ENCODE results near the gene HCRTR1.
A peak's percentile ranks its signal among the peaks of the same experiment; 100 is the strongest.
"Not testable (repeated sequence)": the region's sequence is repeated elsewhere in the genome, so short reads cannot be mapped to it uniquely, and the experiment has no call there.

The HCRTR1 gene

DNA sequence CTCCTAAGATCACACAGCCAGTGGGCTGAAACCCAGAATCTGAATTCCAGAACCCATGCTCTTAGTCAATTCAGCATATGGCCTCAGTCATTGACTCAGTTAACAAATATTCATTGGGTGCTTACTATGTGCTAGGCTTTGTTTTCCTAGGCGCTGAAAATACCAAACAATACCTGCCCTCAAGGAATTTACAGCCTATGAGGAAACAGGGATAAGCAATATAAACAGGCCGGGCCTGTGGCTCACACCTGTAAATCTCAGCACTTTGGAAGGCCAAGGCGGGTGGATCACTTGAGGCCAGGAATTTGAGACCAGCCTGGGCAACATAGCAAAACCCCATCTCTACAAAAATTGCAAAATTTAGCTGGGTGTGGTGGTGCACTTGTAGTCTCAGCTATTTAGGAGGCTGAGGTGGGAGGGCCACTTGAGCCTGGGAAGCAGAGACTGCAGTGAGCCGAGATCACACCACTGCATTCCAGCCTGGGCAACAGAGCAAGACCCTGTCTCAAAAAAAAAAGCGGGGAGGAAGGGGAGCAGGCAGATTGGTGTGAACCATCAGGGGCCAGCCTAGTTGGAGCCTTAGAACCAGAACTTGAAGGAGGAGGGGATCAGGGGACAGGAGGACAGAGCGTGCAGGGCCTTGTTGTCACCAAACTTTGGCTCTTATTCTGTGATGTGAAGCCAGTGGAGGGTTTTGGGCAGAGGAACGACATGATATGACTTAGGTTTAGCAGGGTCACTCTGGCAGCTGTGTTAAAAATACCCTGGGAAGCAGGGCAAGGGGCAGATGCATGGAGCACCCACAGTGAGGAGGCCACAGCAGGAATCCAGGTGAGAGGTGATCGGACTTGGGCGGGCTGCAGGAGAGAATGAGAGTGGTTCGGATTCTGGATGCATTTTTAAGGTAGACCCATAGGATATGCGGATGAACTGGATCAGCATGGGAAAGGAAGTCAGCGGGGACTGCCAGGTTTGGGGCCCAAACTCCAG, 35.4 kb upstream of the HCRTR1 start:
- DNase-seq (ENCODE audit: low read depth in 1 of 2, low spot score in 1 of 2), result no peak

- DNase-seq (ENCODE audit: low read depth in 1 of 2, low spot score in 1 of 2), result no peak
These were observed 34.2 kb upstream of the HCRTR1 start for GRCh38 chr1:31583082-31583994.

DNA sequence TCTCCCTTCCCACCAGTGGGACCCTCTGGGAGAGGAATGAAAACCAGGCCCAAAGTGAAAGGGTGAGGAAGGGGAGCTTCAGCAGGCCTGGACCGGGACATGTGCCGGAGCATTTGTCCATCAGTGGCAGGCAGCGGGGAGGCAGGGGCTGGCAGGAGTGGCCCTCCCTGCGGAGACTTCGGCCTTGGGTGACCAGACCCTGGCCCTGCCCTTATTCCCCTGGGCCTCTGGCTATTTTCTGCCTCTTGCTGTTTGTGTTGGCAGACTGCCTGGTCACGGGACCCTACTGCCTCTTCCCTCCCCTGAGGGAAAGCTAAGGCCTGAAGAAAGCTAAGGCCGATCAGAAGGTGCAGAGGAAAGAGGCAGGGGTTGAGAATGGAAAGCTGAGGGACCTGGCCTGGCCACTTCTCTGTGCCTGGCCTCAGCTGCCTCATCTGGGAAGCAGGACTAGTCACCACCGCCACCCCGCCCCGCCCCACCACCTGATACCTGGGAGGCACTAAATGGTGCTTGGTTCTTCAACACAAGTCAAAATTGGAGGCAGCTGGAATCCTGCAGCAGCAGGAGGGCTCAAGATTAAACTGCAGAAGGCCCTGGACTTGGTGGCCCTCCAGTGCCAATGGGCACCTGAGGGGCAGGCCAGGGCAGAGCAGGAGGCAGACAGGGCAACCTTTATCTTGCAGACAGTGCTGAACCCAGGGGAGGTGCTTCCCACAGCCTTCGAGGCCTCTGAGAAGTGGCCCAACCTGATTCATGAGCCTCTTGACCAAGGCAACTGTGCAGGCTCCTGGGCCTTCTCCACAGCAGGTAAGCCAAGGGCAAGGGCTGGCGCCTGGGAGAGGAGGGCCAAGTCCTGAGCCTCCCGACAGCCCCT, 33.3 kb upstream of the HCRTR1 start:
- DNase-seq (ENCODE audit: low read depth in 1 of 2, low spot score in 1 of 2), result no peak

- no peak for DNase-seq (ENCODE audit: low read depth in 1 of 2, low spot score in 1 of 2)
These were observed 32.4 kb upstream of the HCRTR1 start for GRCh38 chr1:31584869-31585735.

DNA sequence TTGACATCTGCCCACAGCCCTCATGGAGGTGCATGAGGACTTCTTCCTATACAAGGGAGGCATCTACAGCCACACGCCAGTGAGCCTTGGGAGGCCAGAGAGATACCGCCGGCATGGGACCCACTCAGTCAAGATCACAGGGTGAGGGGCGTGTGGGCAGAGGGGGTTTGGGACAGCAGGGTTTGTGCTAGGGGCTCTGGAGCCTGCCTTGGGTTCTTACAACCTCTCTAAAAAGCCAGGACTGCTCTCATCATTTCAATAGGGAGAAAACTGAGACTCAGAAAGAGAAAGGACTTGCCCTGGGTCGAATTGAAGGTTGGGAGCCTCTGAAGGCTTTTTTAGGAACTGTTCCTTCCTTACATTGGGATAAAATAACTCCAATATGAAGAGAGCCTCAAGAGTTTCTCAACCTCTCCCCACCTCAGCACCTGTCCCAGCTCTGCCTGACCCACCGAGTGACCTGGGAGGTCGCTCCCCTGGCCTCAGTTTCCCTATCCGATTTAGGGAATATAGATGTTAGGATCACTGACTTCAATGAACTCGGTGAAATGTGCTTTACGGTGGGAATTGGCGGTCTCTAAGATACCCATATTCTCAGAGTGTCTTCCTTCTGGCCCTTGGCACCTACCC, 31.6 kb upstream of the HCRTR1 start:
- DNase-seq (ENCODE audit: low read depth in 1 of 2, low spot score in 1 of 2), result no peak

DNA sequence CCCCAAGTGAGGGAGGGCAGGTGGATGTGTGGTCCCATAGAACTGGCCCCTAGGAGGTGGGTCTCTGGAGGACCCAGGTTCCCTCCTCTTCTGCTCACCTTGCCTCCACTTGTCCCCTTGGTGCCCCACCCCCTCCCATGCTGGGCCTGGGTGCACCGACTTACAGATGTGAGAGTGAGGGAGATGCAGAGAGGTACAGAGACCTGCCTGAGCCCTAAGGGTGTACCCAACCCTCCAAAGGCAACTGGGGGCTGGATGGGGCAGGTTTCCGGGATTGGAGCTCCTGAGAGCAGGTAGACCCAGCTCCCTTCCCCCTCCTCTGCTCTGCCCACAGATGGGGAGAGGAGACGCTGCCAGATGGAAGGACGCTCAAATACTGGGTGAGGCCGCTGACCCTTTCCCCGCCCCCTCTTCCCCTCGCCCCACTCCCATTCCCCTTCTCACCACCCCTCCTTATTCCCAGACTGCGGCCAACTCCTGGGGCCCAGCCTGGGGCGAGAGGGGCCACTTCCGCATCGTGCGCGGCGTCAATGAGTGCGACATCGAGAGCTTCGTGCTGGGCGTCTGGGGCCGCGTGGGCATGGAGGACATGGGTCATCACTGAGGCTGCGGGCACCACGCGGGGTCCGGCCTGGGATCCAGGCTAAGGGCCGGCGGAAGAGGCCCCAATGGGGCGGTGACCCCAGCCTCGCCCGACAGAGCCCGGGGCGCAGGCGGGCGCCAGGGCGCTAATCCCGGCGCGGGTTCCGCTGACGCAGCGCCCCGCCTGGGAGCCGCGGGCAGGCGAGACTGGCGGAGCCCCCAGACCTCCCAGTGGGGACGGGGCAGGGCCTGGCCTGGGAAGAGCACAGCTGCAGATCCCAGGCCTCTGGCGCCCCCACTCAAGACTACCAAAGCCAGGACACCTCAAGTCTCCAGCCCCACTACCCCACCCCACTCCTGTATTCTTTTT, 30.8 kb upstream of the HCRTR1 start:
- DNase-seq (ENCODE audit: low read depth in 1 of 2, low spot score in 1 of 2), result no peak

GRCh38 chr1:31587328-31587699, 30.2 kb upstream of the HCRTR1 start:
- DNase-seq (ENCODE audit: low read depth in 1 of 2, low spot score in 1 of 2), result not testable (repeated sequence)

DNA sequence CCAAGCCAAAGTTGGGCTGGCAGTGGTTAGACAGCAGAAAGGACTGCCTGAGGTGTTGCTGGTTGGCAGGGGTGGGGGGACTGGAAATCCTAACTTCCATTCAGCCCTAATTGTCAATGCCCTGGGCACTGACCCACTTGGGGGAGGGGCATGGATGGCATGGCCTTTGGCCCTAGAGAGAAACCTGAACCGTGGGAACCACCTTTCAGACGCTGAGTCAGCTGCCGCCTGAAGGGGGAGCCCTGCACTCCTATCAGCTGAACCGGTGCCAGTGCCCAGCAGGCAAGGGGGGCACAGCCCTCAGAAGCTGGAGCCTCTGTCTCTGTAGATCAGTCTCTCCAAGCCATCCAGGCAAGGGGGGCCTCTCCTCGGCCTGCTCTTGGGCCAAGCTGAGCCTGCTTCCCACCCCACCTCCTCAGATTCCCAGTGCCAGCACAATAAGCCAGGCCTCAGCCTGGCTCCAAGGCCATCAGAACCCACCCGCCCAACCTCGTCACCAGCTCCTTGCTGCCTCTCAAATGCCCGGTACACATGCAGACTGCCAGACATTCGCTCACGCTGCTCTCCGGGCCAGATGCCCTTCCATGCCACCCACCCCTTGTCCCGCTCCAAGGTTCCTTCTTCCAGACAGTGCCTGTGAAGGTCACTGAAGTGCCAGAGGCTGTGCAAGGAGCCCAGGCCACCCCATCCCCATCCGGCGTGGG, 29.6 kb upstream of the HCRTR1 start:
- no peak for DNase-seq (ENCODE audit: low read depth in 1 of 2, low spot score in 1 of 2)

DNA sequence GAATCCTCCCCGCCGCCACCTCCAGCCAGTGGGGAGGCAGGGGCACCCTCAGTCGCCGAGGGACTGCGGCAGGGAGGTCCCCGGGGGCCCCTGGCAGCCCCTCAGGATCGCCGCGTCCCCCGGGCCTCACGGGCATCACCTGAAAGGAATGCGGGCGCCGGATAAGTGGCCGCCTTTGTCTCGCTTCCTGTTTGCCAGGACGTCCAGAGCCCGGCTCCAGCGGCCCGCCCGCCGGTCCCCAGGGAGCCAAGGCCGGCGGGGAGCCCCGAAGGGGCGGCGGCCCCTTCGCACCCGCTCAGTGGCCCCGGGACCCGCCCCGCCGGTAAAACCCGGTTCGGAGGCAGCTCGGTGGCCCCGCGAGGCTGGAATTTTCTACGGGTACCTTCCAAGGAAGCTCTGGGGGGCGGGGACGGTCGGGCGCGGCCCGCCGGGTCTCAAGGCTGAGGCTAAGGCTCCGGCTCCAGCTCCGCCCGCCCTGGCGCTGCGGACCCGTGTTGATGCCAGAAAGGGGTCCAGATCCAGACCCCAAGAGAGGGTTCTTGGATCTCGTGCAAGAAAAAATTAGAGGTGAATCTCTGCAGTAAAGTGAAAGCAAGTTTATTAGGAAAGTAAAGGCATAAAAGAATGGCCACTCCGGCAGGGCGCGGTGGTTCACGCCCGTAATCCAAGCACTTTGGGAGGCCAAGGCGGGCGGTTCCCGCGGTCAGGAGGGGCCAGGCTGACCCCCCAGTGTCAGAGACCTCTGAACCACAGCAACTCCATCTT, 28.6 kb upstream of the HCRTR1 start:
- no peak for DNase-seq (ENCODE audit: low read depth in 1 of 2, low spot score in 1 of 2)

GRCh38 chr1:31591425-31592093, 25.9 kb upstream of the HCRTR1 start:
- DNase-seq (ENCODE audit: low read depth in 1 of 2, low spot score in 1 of 2), result no peak

DNA sequence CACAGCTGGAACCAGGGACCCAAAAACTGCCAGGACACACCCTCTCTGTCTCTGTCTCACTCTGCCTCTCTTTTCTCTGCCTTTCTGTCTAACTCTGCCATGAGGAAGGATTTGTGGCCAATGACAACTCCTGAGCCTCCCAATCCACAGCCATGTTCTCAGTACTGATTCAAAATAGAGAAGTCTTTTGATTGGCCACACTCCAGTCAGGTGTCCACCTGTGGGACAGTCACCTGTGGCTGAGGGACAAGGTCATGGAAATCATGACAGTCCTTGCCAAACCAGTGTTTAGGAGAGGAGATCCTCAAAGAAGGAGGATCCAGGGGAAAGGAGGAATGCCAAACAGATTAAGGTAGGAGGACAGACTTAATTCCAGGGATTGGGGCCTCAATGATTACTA, 25.4 kb upstream of the HCRTR1 start:
- no peak for DNase-seq (ENCODE audit: low read depth in 1 of 2, low spot score in 1 of 2)

DNA sequence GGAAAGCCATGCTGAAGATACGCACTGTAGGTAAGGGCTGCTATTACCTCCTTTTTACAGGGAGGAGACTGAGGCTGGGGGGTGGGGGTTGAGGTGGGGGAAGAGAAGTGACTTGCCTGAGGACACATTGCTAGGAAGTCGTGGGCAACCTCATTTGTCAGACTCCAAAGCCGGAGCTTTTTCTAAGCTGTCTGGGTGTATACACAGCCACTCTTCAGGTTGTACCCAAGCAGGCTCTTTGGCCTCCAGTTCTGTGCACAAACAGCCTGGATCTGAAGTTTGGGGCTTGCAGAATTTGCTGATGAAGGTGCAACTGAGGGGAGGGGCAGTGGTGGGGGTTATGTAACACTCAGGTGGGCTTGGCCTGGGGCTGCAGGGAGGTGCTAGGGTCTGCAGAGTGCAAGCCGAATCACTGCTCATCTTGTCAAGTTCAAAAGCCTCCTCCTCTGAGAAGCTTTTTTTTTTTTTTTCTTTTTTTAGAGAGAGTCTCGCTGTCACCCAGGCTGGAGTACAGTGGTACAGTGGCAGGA, 24.3 kb upstream of the HCRTR1 start:
- no peak for DNase-seq (ENCODE audit: low read depth in 1 of 2, low spot score in 1 of 2)

DNA sequence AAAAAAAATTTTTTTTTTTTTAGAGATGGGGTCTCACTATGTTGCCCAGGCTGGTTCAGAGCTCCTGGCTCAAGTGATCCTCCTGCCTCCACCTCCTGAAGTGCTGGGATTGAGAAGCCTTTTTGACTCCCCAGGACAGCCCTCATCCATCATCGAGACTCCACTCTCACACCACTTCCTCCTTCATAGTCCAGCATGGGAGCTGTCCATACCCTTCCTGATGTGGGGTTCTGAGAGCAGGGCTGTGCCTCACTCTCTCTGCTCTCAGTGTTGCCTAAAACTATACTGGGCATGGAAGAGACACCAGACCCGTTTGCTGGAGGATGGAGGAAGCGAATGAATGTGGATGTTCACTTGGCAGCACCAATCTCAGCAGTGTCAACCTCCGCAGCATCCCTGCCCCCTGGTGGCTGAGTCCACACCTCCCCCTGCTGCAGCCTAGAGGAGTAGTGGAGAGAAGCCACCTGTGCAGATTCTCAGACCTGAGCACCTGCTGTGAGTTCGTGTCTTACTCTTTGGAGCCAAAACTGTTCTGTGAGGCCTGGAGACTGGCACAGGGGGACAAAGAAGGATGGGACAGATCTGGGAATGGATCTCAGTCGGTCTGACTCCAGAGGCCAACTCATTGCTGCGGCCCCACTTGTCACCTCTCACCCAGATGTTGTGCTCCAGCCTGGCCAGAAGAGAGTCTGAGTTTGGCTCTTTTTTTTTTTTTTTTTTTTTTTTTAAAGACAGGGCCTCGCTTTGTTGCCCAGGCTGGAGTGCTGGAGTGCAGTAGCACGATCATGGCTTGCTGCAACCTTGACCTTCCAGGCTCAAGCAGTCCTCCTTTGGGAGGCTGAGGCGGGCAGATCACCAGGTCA, 23.5 kb upstream of the HCRTR1 start:
- DNase-seq (ENCODE audit: low read depth in 1 of 2, low spot score in 1 of 2), result peak in 1 of 2 donors; percentile 48

DNA sequence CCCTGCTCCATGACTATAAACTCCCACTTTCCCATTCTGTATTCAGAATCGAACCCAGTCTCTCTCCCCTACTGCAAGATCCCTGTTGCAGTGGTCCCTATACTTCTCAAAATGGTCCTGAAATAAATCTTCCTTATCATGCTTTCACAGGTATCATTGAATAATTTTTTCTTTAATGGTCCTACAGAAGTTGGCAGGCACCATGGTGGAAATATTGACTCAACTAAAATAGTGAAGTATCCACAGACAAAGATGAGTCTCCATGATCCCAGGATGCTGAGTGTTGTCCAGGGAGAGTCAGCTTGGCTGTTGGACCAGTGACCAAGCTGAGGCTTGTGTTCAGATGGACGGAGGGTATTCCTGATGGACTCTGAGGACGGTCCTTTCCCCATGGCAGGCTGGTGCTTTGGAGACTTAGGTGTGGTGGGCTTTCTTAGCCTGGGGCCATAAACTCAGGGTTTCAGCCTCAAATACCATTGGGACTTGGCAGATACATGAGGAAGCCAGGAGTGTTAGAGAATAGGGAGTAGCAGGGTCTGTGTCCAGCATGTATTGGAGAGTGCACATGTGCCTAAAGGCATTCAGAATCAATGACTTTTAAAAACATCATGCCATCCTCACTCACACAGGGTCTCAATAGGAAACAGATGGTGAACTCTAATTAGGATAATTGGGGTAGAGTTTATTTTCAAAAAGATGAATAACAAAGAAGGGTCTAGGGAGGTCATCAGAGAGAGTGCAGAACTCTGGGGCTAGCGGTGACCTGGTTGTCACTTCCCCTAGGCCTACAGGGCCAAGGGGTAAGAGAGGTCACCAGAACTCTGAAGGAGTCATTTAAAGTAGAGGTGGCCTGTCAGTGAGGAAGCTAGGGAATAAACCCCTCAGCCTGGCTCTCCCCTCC, 21.4 kb upstream of the HCRTR1 start:
- no peak for DNase-seq (ENCODE audit: low read depth in 1 of 2, low spot score in 1 of 2)

Measured in activated T-helper 1 cell treated with anti-CD3 and anti-CD28 coated beads, Interleukin-2, amount 50 U/mL, for 16 hours (primary cell).